Thyroid gland (tissue), 4 donors: ENCODE data around the gene C1GALT1C1.

ENCODE experiments used
- CTCF ChIP-seq, 6 experiments: fragments of 200-600 bp in 3 of 6; fragments of 450-650 bp in 3 of 6; sonication (generic) in 3 of 6; IDR thresholded peaks; one replicate each; pipeline ENCODE4 v1.5.1; 2016 to 2019; ENCODE audit warnings: antibody characterized with exemption in 6 of 6, mild to moderate bottlenecking in 2 of 6, inconsistent platforms in 1 of 6, moderate library complexity in 1 of 6
- POLR2A ChIP-seq, 2 donors: fragments of 450-650 bp; IDR thresholded peaks; one replicate each; pipeline ENCODE4 v1.6.1; 2017; ENCODE audit warnings: antibody characterized with exemption in 2 of 2, mild to moderate bottlenecking in 2 of 2, moderate library complexity in 1 of 2

GRCh38 chrX:120604361-120604782 is 25.5 kb downstream of the C1GALT1C1 start:
- TF ChIP-seq CTCF (IDR thresholded peaks at IDR 0.05) (no peak), POLR2A (IDR thresholded peaks at IDR 0.05) (no peak)
